Brain microvascular endothelial cell (primary cell): ENCODE measurements around the gene HDGFL2.

Source experiments
- DNase-seq: peaks from one replicate; pipeline ENCODE4 v3.0.0-alpha.2; 2020
- H3K27ac ChIP-seq: fragments of 250-450 bp; sonication (Bioruptor Pico); 2 replicates; pipeline ENCODE4 v1.5.1; 2020; ENCODE audit warnings: mild to moderate bottlenecking, moderate library complexity
- H3K27me3 ChIP-seq: fragments of 250-450 bp; sonication (Bioruptor Pico); replicated peaks from 2 replicates; pipeline ENCODE4 v1.5.1; 2020; ENCODE audit warnings: mild to moderate bottlenecking
- H3K36me3 ChIP-seq: fragments of 250-450 bp; sonication (Bioruptor Pico); replicated peaks from 2 replicates; pipeline ENCODE4 v1.5.1; 2020; ENCODE audit warnings: mild to moderate bottlenecking
- H3K4me3 ChIP-seq: 2 replicates; pipeline ENCODE4 v1.5.1; 2011; ENCODE audit warnings: low read depth, mild to moderate bottlenecking, control low read depth, low read length, moderate library complexity
- in situ Hi-C: cut with HindIII; loops from 2 replicates; pipeline ENCODE4 v1.10.0; 2017; ENCODE audit warnings: low sequenced_read_pairs, low pct_ligation_motif_present
- TF ChIP-seq, protein P1 (sequence below): IDR thresholded peaks from 2 replicates; pipeline ENCODE4 v1.5.1; 2011; ENCODE audit warnings: low read depth, mild to moderate bottlenecking, moderate library complexity, low read length, control low read depth, inconsistent platforms; ENCODE audit errors: missing control alignments

Gene HDGFL2

DNA sequence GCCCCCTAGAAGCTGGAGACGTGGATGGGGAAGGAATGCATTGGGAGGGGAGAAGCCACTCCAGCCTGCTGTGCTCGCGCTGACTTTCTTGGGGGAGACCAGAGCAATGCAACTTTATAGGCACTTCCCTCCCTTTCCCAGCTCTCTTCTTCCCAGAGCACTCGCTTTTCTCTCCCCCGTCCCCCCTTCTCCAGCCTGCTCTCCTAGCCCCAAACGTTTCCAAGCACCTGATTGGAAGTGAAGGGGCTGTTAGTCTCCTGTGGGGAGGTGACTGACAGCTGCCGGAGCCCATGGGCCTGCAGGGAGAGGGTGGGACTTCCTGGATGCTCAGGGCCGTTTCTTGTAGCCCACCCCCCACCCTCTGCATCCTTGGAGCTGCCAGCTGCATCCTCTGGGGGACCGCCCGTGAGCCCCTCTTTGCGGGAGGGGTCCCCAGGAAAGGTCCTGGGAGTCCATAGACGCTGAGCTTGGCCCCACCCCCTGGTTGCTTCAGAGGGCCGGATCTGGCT lies 2.5 kb downstream of the HDGFL2 start:
- in situ Hi-C loops: no loop called here
- DNase-seq: peak; percentile 52
- Histone ChIP-seq H3K27ac (no peak overlapping the region), H3K27me3 (no peaks in the 10 kb centered on the region), H3K4me3 (peak overlapping the region; percentile 75), H3K36me3 (peaks cover 33% of the 10 kb centered on the region)
- TF ChIP-seq, protein P1, sequence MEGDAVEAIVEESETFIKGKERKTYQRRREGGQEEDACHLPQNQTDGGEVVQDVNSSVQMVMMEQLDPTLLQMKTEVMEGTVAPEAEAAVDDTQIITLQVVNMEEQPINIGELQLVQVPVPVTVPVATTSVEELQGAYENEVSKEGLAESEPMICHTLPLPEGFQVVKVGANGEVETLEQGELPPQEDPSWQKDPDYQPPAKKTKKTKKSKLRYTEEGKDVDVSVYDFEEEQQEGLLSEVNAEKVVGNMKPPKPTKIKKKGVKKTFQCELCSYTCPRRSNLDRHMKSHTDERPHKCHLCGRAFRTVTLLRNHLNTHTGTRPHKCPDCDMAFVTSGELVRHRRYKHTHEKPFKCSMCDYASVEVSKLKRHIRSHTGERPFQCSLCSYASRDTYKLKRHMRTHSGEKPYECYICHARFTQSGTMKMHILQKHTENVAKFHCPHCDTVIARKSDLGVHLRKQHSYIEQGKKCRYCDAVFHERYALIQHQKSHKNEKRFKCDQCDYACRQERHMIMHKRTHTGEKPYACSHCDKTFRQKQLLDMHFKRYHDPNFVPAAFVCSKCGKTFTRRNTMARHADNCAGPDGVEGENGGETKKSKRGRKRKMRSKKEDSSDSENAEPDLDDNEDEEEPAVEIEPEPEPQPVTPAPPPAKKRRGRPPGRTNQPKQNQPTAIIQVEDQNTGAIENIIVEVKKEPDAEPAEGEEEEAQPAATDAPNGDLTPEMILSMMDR: no peak

DNA sequence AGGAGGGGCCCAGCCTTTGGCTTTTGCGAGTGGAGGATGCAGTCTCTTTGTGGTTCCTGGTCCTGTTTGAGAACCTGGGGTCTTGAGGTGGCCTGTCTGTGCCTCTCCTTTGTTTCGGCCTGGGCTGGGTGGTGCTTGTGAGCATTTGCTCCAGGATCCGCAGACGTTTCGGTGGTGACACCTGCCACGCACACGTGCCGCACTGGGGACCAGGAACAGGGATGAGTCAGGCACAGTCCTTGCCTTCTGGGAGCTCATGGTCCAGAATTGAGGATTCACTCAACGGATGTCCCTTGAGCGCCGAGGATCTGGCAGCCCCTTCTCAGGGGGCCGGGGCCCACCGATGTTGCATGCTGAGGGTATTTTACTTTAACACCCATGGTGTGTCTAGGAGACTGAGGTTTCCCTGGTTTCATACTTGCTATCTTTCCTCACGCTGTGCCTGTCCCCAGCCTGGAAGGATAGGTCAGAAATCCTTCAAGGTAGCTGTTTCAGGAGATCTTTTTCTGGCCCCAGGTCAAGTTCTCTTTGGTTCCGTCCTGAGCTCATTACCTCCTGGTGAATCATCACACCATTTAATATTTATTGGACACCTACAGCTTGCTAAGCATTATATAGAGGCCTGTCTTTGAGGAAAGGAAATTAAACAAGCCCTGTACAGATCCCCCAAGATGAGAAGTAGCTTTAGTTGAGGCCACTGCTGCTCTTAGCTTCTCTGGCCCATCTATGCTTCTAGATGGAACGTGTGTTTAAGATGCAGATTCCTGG lies 5.1 kb downstream of the HDGFL2 start:
- no peaks in the 10 kb centered on the region for H3K27me3 ChIP-seq
- in situ Hi-C loops: no loop called here
- DNase-seq: no peak
- no peak overlapping the region for H3K27ac ChIP-seq
- no peak overlapping the region for H3K4me3 ChIP-seq
- TF ChIP-seq, protein P1: no peak
- H3K36me3 ChIP-seq: peaks cover 33% of the 10 kb centered on the region

DNA sequence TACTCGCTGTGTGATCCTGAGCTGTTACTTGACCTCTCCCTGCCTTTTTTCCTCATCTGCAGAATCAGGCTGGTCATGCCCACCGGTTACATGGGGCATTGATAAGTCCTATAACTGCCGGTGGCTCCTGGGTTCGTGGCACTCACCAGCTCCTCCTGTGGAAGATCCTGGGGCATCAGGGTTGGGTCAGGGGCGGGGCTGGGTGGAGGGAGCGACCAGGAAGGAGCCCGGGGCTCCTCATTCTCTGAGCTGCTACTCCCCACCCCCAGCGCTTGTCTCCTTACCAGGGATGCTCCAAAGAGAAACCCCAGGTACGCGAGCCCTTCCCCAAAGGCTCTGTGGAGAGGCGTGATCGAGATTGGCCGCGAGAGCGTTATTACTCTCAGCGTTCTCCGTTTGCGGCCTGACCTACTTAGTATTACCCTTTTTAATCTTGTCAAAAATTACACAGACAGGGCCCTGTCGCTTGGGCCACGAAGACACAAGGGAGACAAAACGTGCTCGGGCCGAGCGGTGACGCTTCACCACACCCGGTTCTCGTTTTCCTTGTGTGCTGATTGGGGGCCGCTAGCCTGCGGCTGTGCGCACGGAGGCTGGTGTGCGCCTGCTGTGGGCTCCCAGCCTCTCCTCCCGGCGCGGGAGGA lies 10.7 kb downstream of the HDGFL2 start:
- in situ Hi-C loops: no loop called here
- H3K36me3 ChIP-seq: peaks cover 22% of the 10 kb centered on the region

DNA sequence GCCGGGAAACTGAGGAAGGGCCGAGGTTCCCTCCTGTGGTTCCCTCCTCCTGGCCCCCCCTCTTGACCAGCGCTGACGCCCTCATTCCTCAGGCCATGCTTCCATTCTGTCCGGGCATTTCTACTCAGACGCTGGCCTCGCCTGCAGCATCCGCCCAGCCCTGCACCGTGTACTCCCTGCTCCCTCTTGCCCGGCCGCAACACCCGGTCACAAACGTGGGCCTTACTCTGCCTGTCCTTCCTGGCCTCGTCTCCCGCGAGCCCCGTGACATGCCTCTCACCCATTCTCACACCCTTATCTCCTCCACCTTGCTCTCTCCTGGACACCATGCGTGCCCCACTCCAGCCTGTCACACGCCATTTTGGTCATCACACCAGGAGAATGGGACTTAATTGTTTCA lies 11.3 kb downstream of the HDGFL2 start:
- peaks cover 19% of the 10 kb centered on the region for H3K36me3 ChIP-seq
- in situ Hi-C loops: no loop called here
- DNase-seq: no peak
- TF ChIP-seq, protein P1: no peak
- no peak overlapping the region for H3K27ac ChIP-seq
- H3K27me3 ChIP-seq: no peaks in the 10 kb centered on the region
- H3K4me3 ChIP-seq: no peak overlapping the region

More for the DNA sequence above, 10.7 kb downstream of the HDGFL2 start:
- no peak overlapping the region for H3K27ac ChIP-seq
- no peak overlapping the region for H3K4me3 ChIP-seq
- H3K27me3 ChIP-seq: no peaks in the 10 kb centered on the region
- no peak for DNase-seq
- TF ChIP-seq, protein P1: no peak

DNA sequence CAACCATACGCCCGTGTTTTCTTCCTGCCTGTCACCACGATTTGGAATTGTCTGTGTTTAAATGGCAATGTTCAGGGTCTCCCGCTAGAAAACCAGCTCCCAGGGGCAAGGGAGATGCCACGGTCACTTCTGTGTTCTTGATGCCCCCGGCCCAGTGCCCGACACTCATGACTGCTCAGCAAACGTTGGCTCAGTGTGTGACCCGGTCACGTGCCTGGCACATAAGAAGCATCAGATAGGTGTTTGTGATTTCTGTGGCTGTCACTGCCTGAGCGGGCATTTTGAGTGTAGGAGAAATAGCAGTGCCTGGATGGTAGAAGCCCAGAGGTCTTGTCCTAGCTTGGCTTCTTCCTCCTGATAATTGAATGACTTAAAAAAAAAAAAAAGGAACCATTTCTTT lies 15.5 kb downstream of the HDGFL2 start:
- DNase-seq: no peak
- peaks cover 44% of the 10 kb centered on the region for H3K36me3 ChIP-seq
- in situ Hi-C loops: no loop called here
- TF ChIP-seq, protein P1: no peak
- no peak overlapping the region for H3K27ac ChIP-seq
- H3K27me3 ChIP-seq: no peaks in the 10 kb centered on the region
- H3K4me3 ChIP-seq: no peak overlapping the region
